Measurements from ENCODE around the gene YAP1. TPM values are rescaled to one million over a fixed set of nuclear protein-coding genes. Genes with fewer than 3 reads are reported as not detected.

YAP1 gene
- total RNA-seq, 1 donor from 2014 or later, result 69.1 TPM

DNA sequence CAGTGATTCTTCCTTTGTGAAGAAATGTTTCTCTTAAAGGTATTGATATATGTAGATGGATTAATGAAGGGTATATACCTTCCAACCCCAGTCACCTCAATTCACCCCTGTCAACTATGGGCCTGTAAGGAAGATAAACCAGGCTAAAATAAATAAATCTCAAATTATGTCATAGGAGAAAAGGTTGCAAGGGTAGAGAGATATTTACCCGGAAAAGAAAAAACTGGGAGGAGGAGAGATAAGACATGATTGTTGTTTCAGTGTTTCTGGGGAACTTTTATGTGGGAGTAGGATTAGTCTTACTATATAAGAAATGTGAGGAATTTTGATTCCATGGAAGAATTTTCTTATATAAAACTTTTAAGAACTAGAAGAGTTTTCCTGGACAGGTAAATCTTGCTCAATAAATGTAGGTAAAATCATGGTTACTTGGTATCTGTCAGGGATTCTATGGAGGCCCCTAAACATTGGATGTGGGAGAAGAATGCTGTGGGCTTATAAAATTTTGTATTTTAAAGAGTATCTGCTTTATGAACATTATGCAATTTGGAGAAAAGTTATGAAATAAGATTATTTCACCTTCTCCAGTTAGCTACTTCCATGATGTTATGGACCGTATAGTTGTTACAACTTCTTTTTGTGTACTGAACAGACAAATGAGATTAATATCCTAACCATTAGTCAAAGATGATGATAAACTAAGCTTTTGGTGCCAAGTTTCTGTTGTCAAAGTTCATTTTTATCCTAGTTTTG, 6.4 kb downstream of the YAP1 start:
- DNase-seq (ENCODE audit: low read depth), result no peak

- DNase-seq (ENCODE audit: low read depth), result no peak
These were observed 7.3 kb downstream of the YAP1 start for GRCh38 chr11:102117472-102118113.

DNA sequence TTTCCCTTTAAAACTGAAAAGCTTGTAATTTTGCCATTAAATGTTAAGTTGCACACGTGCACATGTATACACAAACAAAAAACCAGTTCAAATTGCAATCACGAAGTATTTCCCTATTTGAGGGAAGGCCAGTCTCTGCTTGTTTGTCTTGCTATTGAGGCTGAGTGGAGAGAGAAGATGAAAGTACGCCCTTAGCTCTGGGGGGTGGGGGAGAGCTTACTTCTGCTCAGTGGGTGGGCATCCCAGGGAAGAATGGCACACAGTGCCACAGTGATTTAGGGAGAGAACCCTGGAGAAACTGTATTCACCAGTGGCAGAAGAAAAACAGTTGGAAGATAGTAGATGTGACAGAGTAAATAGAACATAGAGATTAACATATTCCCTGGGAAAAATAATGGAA, 8.7 kb downstream of the YAP1 start:
- no peak for DNase-seq (ENCODE audit: low read depth)

- no peak for DNase-seq (ENCODE audit: low read depth)
These were observed 9.8 kb downstream of the YAP1 start for GRCh38 chr11:102119997-102120396.

- DNase-seq (ENCODE audit: low read depth), result no peak
These were observed 10.3 kb downstream of the YAP1 start for GRCh38 chr11:102120437-102120973.

DNA sequence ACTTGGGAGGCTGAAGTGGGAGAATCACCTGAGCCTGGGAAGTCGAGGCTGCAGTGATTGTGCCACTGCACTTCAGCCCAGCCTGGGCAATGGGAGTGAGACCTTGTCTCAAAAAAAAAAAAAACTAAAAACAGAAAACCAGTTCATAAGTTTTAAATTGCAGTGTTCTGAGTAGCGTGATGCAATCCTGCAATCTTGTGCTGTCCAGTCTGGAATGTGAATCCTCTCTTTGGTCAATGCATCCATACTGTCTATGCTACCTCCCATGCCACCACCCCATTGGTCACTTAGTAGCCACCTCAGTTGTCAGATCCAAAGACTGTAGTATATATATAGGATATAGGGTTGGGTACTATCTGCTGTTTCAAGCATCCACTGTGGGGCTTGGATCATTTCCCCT, 11.1 kb downstream of the YAP1 start:
- no peak for DNase-seq (ENCODE audit: low read depth)

DNA sequence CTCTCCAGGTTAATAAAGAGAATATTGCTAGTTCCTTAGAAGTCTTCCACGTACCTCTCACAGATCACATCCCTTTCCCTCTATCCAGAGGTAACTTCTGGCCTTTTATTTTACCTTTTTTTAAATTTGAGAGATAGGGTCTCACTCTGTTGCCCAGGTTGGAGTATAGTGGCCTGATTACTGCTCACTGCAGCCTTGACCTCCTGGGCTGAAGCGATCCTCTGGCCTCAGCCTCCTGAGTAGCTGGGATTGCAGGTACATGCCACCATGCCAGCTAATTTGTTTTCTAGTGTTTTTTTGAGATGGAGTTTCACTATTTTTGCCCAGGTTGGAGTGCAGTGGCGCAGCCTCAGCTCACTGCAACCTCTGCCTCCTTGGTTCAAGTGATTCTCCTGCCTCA, 24.4 kb downstream of the YAP1 start:
- DNase-seq (ENCODE audit: low read depth), result no peak

DNA sequence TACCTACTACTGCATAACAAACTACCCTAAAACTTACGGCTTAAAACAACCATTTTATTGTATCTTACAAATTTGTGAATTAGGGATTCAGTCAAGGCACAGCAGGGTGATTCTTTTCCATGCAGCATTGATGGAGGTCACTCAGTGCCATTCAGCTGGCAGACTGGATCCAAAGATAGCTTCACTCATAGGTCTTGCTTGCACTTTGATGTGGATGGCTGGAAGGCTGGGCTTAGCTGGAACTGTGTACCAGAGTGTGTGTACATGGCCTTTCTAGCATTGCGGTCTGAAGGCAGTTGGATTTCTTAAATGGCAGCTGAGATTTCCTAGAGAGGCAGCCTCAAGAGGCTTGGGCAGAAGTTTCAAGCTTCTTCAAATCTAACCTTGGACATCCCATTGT, 25.0 kb downstream of the YAP1 start:
- DNase-seq (ENCODE audit: low read depth), result no peak

DNA sequence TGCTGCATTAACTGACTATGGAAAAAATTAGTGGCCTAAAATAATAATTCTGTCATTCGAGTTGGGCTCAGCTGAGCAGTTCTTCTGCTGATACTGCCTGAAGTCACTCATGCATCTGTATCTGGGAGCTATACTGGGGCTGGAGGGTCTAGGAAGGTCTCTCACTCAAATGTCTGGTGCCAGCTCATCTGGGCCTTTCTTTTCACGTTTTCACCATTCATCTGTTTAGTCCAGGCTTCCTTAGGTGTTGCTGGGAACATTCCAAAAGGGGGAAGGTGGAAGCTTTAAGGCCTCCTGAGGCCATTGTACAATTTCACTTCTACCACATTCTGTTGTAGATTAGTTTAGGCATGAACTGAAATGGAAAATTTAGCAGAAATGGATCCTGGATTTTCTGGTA, 28.0 kb downstream of the YAP1 start:
- no peak for DNase-seq (ENCODE audit: low read depth)

DNA sequence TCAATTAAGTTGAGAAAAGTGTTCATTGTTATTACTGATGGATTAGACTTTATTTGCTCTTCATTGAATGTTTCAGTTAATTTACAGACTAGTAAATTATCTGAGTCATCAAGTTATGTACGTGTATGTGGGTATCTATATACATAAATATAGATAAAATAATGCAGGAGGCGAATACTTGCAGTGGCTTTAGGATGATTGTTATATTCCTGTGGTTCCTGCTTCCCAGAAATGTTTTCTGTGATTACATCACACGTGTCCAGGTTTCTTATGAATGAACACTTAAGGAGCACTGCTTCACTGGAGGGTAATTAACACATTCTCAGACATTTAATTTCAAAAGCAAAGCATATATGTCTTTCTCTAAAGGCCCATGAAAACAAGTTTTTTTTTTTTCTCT, 28.4 kb downstream of the YAP1 start:
- no peak for DNase-seq (ENCODE audit: low read depth)

GRCh38 chr11:102139081-102139498, 28.8 kb downstream of the YAP1 start:
- peak; percentile 85 for DNase-seq (ENCODE audit: low read depth)

GRCh38 chr11:102142333-102142732, 32.1 kb downstream of the YAP1 start:
- no peak for DNase-seq (ENCODE audit: low read depth)

GRCh38 chr11:102143867-102144266, 33.6 kb downstream of the YAP1 start:
- no peak for DNase-seq (ENCODE audit: low read depth)

DNA sequence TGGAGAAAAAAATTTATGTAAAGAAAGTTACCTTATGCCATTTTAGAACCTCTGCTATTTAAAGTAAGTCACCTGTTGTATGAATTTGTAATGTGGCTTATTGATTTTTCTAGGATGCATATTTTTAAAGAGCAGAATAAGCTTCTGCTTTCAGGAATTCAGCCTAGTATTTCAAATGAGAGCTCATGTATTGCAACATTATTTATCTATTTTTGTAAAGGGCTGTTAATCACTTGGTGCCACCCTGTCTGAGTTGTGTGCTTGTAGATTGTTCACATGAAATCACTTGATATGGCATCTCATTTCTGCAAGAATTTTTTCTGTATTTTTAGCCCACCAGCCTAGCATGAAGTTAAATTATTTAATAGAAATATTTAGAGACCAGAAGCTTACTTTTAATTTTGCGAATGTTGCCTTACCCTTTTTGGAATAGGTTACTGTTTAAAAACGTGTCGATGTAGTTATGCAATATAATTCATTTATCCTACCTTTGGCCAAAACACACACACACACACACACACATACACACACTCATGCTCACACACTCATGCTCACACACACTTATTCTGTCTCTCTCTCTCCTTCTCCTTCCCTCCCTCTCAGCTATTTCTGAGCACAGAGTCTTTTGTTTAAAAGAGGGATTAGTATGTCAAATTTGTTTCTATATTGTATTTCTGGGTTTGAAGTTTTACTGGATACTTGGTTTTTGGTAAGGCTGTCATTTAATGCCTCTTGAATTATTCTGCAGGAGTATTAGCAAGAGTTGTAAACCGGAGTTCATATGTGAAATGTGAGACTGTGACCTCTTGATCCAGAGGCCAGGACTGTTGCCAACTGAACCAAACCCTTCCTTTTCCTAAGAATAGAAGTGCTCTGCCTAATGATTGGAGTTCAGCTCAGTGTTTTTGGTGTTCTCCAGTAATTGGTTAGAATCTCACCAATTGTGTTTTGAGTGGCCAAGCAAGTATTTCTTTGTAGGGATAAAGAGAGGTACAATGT, 34.4 kb downstream of the YAP1 start:
- DNase-seq (ENCODE audit: low read depth), result peak; percentile 83

- no peak for DNase-seq (ENCODE audit: low read depth)
These were observed 36.8 kb downstream of the YAP1 start for GRCh38 chr11:102147015-102147414.

DNA sequence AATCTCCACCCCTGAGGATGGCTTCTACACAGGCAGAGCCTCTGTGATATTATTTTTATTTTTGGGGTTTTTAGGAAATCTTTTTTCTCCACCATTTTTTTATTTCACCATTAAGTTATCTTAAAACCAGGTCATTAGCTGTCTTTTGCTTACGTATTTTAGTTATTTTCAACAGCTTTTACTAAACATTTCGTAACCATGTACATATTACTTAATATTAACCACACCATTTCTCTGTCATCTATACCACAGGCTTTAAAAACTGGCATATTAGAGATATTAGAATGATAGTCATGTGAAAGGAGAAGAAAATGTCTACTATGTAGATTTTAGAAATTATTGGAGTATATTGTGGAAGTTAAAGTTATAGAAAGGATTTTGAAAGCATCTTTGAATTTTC, 37.4 kb downstream of the YAP1 start:
- no peak for DNase-seq (ENCODE audit: low read depth)

DNA sequence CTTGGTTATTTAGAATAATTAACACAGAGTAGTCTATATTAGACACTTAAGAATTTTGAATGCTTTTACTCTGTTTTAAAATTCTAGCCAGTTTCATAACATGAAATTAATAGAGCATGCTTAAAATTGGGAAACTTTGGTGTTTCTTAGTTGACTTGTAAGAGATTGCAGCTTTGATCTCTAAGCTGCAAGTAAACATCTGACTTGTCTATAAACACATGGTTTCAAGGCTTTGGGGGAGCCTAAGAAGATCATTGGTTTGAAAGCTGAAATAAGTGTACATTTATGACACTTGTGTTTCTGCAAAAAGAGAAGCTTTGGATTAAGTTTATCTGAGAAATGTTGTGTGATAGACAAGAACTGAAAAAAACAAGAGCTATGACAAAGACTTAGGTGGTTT, 37.8 kb downstream of the YAP1 start:
- DNase-seq (ENCODE audit: low read depth), result no peak

- DNase-seq (ENCODE audit: low read depth), result no peak
These were observed 41.7 kb downstream of the YAP1 start for GRCh38 chr11:102151784-102152525.

- DNase-seq (ENCODE audit: low read depth), result no peak
These were observed 42.8 kb downstream of the YAP1 start for GRCh38 chr11:102153082-102153481.

DNA sequence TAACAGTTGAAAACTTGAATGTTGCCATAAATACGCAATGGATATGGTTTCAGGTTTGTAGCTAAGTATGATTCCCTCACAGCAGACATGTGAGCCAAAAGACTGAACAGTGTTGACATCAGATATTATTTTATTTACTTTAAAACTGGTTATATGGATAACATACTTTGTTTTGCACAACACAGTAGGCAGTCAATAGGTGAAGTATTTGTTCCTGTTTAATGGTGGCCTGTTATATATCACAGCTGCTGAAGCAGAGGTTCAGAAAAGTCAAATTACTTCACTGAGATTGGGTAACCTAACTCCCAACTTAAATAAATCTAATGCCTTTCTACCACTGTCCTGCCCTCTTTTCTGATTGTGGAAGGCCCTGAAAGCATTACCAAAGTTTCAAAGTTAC, 44.6 kb downstream of the YAP1 start:
- no peak for DNase-seq (ENCODE audit: low read depth)

DNA sequence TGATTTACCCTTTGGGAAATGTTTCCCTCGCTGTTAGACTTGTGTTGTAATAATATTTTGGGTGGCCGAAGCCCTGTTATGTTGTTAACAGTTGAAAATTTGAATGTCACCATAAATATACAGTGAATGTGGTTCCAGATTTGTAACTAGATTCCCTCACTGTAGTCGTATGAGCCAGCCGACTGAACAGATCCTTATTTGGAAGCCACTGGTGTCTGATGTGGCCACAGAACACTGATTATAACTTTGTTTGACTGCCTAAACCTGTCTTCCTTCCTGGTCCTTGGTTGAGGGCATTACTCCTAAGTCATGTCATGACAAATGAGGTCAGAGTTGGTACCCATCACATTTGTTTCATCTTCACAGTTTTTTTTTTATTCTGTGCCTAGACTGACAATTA, 45.4 kb downstream of the YAP1 start:
- peak; percentile 46 for DNase-seq (ENCODE audit: low read depth)
